Omental fat pad (tissue), 4 donors: ENCODE results near the gene GASK1A. TPM values are rescaled to one million over a fixed set of nuclear protein-coding genes. Genes with fewer than 3 reads are reported as not detected.
"Not testable (repeated sequence)": the region's sequence is repeated elsewhere in the genome, so short reads cannot be mapped to it uniquely, and the experiment has no call there.

Source experiments
- ATAC-seq: fragments of 150-250 bp; one replicate; pipeline ENCODE4 v1.9.1; 2016; ENCODE audit warnings: mild to moderate bottlenecking, moderate library complexity; ENCODE audit not compliant: low FRiP score
- DNase-seq: peaks from one replicate; pipeline ENCODE4 v3.0.0-alpha.2; 2019; ENCODE audit warnings: low spot score
- total RNA-seq, 4 donors: library from RNA; depleted of rRNA; stranded (reverse); fragments of >200 nt; gene quantifications; one replicate each; pipeline ENCODE4 v1.1.0, GENCODE V29; 2016
- TF ChIP-seq, protein P1 (sequence below), 3 donors: fragments of 450-650 bp; IDR thresholded peaks; one replicate each; pipeline ENCODE4 v1.5.1; 2016 to 2017; ENCODE audit warnings: antibody characterized with exemption in 3 of 3, mild to moderate bottlenecking in 3 of 3, moderate library complexity in 2 of 3

GASK1A gene
- total RNA-seq, 4 donors from 2014 or later, result 4.9 to 39.9 (median 14.8) TPM

DNA sequence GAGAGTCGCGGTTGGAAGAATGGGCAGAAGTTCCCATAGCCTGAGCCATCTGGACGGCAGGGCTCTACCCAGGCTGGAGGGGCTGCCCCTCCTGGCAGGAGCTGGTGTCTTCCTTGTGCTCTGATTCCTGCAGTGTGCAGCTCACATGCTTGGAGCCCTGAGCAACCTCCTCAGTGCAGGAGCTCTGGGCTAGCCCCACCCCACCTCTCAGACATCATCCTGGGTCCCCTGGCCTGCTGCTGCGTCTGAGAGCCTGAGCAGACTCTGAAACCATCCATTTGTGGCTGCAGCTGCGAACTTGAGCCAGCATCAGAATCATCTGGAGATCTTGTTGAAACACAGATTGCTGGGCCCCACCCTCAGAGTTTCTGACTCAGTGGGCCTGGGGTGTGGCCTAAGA lies 84.0 kb downstream of the GASK1A start:
- DNase-seq (no peak), ATAC-seq (no peak)
- TF ChIP-seq, protein P1, sequence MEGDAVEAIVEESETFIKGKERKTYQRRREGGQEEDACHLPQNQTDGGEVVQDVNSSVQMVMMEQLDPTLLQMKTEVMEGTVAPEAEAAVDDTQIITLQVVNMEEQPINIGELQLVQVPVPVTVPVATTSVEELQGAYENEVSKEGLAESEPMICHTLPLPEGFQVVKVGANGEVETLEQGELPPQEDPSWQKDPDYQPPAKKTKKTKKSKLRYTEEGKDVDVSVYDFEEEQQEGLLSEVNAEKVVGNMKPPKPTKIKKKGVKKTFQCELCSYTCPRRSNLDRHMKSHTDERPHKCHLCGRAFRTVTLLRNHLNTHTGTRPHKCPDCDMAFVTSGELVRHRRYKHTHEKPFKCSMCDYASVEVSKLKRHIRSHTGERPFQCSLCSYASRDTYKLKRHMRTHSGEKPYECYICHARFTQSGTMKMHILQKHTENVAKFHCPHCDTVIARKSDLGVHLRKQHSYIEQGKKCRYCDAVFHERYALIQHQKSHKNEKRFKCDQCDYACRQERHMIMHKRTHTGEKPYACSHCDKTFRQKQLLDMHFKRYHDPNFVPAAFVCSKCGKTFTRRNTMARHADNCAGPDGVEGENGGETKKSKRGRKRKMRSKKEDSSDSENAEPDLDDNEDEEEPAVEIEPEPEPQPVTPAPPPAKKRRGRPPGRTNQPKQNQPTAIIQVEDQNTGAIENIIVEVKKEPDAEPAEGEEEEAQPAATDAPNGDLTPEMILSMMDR (IDR thresholded peaks at IDR 0.05), result no peak

DNA sequence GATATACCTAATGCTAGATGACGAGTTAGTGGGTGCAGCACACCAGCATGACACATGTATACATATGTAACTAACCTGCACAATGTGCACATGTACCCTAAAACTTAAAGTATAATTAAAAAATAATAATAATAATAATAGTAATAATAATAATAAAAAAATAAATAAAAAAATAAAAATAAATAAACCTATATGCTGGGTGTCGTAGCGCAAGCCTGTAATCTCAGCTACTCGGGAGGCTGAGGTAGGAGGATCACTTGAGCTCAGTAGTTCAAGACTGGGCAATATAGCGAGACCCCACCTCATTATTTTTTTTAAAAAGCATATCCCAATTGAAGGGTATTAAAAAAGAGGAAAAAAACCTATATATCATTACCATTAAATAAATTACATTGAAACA lies 91.6 kb downstream of the GASK1A start:
- not testable (repeated sequence) for ATAC-seq

DNA sequence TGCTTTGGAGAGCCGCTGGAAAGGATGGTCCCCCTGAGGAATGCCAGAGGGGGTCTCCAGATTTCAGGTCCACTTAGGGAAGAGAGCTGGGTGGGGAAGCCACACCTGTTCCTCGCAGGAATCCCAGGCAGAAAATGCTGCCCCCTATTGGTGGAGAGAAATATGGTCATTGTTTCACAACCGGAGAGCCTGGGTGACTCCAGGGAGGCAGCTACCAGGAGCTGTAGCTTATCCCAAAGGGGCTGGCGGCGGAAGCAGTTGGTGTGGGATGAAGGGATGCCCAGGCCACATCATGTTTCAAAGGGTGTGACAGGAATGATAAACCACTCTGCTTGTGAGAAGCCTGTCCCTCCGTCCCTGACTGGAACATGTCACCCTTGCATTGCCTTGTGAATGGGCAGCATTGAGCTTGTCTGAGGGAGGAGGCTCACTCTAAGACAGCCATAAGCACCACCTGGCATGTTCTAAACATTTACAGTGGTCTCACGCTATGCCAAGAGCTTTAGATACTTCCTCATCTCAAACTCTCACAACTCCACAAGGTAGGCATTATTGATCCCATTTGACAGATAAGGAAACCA lies 92.3 kb downstream of the GASK1A start:
- TF ChIP-seq, protein P1 (IDR thresholded peaks at IDR 0.05), result no peak
- DNase-seq (no peak), ATAC-seq (no peak)

More for the DNA sequence above, 91.6 kb downstream of the GASK1A start:
- not testable (repeated sequence) for DNase-seq

GRCh38 chr3:43072361-43072760 lies 93.2 kb downstream of the GASK1A start:
- TF ChIP-seq, protein P1 (IDR thresholded peaks at IDR 0.05), result no peak
- DNase-seq (no peak), ATAC-seq (no peak)

- ATAC-seq (no peak), DNase-seq (no peak)
- TF ChIP-seq, protein P1 (IDR thresholded peaks at IDR 0.05), result no peak
These were observed 94.2 kb downstream of the GASK1A start for GRCh38 chr3:43073116-43073835.

- TF ChIP-seq, protein P1 (IDR thresholded peaks at IDR 0.05), result no peak
- no peak for DNase-seq
- ATAC-seq, result no peak
These were observed 94.7 kb downstream of the GASK1A start for GRCh38 chr3:43073836-43074220.

DNA sequence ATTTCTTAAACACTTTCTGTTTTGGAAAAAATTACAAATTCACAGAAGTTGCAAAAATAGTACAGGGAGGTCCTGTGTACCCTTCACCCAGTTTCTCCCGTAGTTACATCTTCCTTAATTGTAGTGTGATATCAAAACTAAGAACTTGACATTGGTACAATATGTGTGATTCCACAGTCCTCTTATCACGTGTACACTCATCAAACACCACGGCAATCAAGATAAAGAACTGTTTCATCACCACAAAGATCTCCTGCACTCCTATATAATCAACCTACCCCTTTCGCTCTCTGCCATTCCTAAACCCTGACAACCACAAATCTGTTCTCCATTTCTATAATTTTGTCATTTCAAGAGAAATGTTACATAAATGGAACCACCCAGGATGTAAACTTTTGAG lies 95.4 kb downstream of the GASK1A start:
- TF ChIP-seq, protein P1 (IDR thresholded peaks at IDR 0.05), result no peak
- DNase-seq, result no peak
- no peak for ATAC-seq
